HepG2 (cell line): ENCODE data around the gene CD79A. TPM values are rescaled to one million over a fixed set of nuclear protein-coding genes. Genes with fewer than 3 reads are reported as not detected.

Experiments used
- ATAC-seq: fragments of 200-7000 bp; cut with Tn5 transposase; 3 replicates; pipeline ENCODE4 v1.9.1; 2020; ENCODE audit warnings: mild to moderate bottlenecking, moderate library complexity
- BruUV-seq: library from RNA; stranded (reverse); fragments of 400-500 nt; replicated peaks from 2 replicates; lab custom pipeline; 2021; lab: Mats Ljungman, UMichigan
- CTCF ChIA-PET: fragments of 300-600 bp; formaldehyde crosslinking; extraction: SDS; loops from one replicate; lab custom pipeline; 2021; ENCODE audit warnings: low total read pairs, inconsistent platforms, low intra/inter-chr PET ratio; lab: Yijun Ruan, JAX
- POLR2A ChIA-PET: fragments of 350-600 bp; sonication (Branson Sonifier 250); formaldehyde crosslinking; loops from one replicate; lab custom pipeline; 2020; ENCODE audit warnings: antibody characterized with exemption, inconsistent platforms; lab: Yijun Ruan, JAX
- DNase-seq: peaks from one replicate; pipeline ENCODE4 v3.0.0-alpha.2; 2015; ENCODE audit warnings: low spot score
- FAIRE-seq: peaks from 3 replicates; lab custom pipeline; 2011; peaks lifted over from hg19 to GRCh38; lab: Jason Lieb, UNC
- H2AFZ ChIP-seq: one replicate; pipeline ENCODE4 v1.6.1; 2011; ENCODE audit warnings: low read length, inconsistent platforms
- H3K27ac ChIP-seq: fragments of 300-600 bp; 3 replicates; pipeline ENCODE4 v1.8.0; 2011; ENCODE audit warnings: mixed run types, mild to moderate bottlenecking, mixed read lengths, low read length, inconsistent platforms; ENCODE audit not compliant: insufficient read depth; ENCODE audit errors: extremely low read length
- H3K27me3 ChIP-seq, 2 experiments: fragments of 200-600 bp in 1 of 2; 2 replicates in 1 of 2; 3 replicates in 1 of 2; pipeline versions ENCODE4 v1.6.0 to v1.8.0; 2011; ENCODE audit warnings: low read length in 2 of 2, mild to moderate bottlenecking in 2 of 2, moderate library complexity in 2 of 2, inconsistent platforms in 1 of 2; ENCODE audit not compliant: insufficient read depth in 2 of 2, control insufficient read depth in 1 of 2
- H3K36me3 ChIP-seq, 2 experiments: fragments of 200-600 bp in 1 of 2; replicated peaks in 1 of 2; 2 replicates in 1 of 2; 3 replicates in 1 of 2; pipeline versions ENCODE4 v1.5.1 to v1.8.0; 2011; ENCODE audit warnings: low read length in 2 of 2, inconsistent platforms in 1 of 2; ENCODE audit not compliant: insufficient read depth in 2 of 2, control insufficient read depth in 1 of 2
- H3K4me1 ChIP-seq: 2 replicates; pipeline ENCODE4 v1.5.1; 2012; ENCODE audit warnings: low read length, inconsistent platforms; ENCODE audit not compliant: insufficient read depth
- H3K4me2 ChIP-seq: 2 replicates; pipeline ENCODE4 v1.6.0; 2011; ENCODE audit warnings: low read depth, low read length, inconsistent platforms
- H3K4me3 ChIP-seq, 3 experiments: fragments of 200-600 bp in 1 of 3; sonication (generic), shearing (Covaris generic) in 1 of 3; replicated peaks in 1 of 3; 2 replicates each; pipeline ENCODE4 v1.5.1; 2011 to 2016; ENCODE audit warnings: low read length in 3 of 3, inconsistent platforms in 2 of 3, low read depth in 2 of 3, mild to moderate bottlenecking in 2 of 3, control low read depth in 1 of 3, mixed read lengths in 1 of 3; ENCODE audit not compliant: insufficient read depth in 1 of 3
- H3K79me2 ChIP-seq: one replicate; pipeline ENCODE4 v1.6.1; 2011; ENCODE audit warnings: low read length, inconsistent platforms; ENCODE audit not compliant: insufficient read depth
- H3K9ac ChIP-seq: 2 replicates; pipeline ENCODE4 v1.6.0; 2011; ENCODE audit warnings: mild to moderate bottlenecking, low read depth, low read length, inconsistent platforms; ENCODE audit not compliant: insufficient read depth
- H3K9me3 ChIP-seq: 2 replicates; pipeline ENCODE4 v1.5.1; 2012; ENCODE audit warnings: mild to moderate bottlenecking, low read length
- H4K20me1 ChIP-seq: 2 replicates; pipeline ENCODE4 v1.6.0; 2011; ENCODE audit warnings: inconsistent platforms, mild to moderate bottlenecking, low read length, moderate library complexity; ENCODE audit not compliant: insufficient read depth
- BCL6 ChIP-seq: IDR thresholded peaks from 2 replicates; pipeline ENCODE4 v1.6.1; 2016; ENCODE audit warnings: missing genetic modification reagents, missing compliant biosample characterization
- HINFP ChIP-seq: sonication (generic); formaldehyde crosslinking; IDR thresholded peaks from 2 replicates; pipeline ENCODE4 v1.4.0; 2020; ENCODE audit warnings: low read depth, mild to moderate bottlenecking, missing genetic modification reagents
- KDM5B ChIP-seq: sonication (generic); formaldehyde crosslinking; IDR thresholded peaks from 2 replicates; pipeline ENCODE4 v1.4.0; 2020; ENCODE audit warnings: missing genetic modification reagents, mild to moderate bottlenecking, borderline replicate concordance
- NFATC3 ChIP-seq: sonication (generic); formaldehyde crosslinking; IDR thresholded peaks from 2 replicates; pipeline ENCODE4 v1.5.1; 2020; ENCODE audit warnings: mild to moderate bottlenecking, missing genetic modification reagents
- ZBTB10 ChIP-seq: sonication (generic); formaldehyde crosslinking; IDR thresholded peaks from 2 replicates; pipeline ENCODE4 v1.4.0; 2020; ENCODE audit warnings: missing genetic modification reagents, borderline replicate concordance
- ZBTB46 ChIP-seq: sonication (generic); formaldehyde crosslinking; IDR thresholded peaks from 2 replicates; pipeline ENCODE4 v1.4.0; 2020; ENCODE audit warnings: mild to moderate bottlenecking, missing genetic modification reagents, borderline replicate concordance
- WGBS: methylation state at CpG from one replicate; pipeline ENCODE4 v1.1.6; 2017; ENCODE audit warnings: low lambda C conversion rate; 5-methylcytosine and 5-hydroxymethylcytosine counted together
- in situ Hi-C: cut with HindIII; loops from 2 replicates; pipeline ENCODE4 v1.10.0; 2017; ENCODE audit warnings: low pct_unique_long_range_greater_than_20kb; ENCODE audit not compliant: extremely low pct_ligation_motif_present
- intact Hi-C: fragments of 100-400 bp; cut with micrococcal nuclease; formaldehyde crosslinking; loops from one replicate; pipeline ENCODE4 v1.10.0; 2022; ENCODE audit not compliant: unreplicated experiment
- polyA plus RNA-seq, 8 experiments: library from polyadenylated mRNA; depleted of rRNA in 3 of 8; stranded (reverse) in 7 of 8; unstranded in 1 of 8; fragments of >200 nt; fragmentation: Illumina TruSeq in 4 of 8; extraction: Trizol in 4 of 8; gene quantifications; 2 replicates each; pipeline versions ENCODE4 v1.2.1 to v1.2.3, GENCODE V29; 2011 to 2016; ENCODE audit warnings: low read depth in 4 of 8, missing spikeins in 1 of 8, mixed read lengths in 1 of 8; ENCODE audit not compliant: insufficient read depth in 1 of 8
- total RNA-seq, 5 experiments: library from RNA; depleted of rRNA; stranded (reverse); fragments of >200 nt; fragmentation: Illumina TruSeq; extraction: Trizol; gene quantifications; 2 replicates each; pipeline ENCODE4 v1.2.3, GENCODE V29; 2016; ENCODE audit warnings: low read depth in 1 of 5

CD79A gene
- total and polyA plus RNA-seq, 2 of the 13 experiments (the other 11 are each of a cell fraction or from before 2014, with no cell fraction given) = 0.24 to 0.33 TPM

GRCh38 chr19:41886761-41887710, 10.0 kb downstream of the CD79A start:
- Histone ChIP-seq H2AFZ (no peak overlapping the region), H3K27me3 (no peaks in the 10 kb centered on the region; a peak in 1 of 5 replicates), H3K36me3 (peaks cover 4 to 13% of the 10 kb centered on the region in 2 experiments; a peak in 3 of 5 replicates), H3K4me2 (peak overlapping the region; percentile 72), H3K4me1 (peaks cover 48% of the 10 kb centered on the region), H3K9me3 (no peaks in the 10 kb centered on the region), H3K79me2 (peaks cover 25% of the 10 kb centered on the region), H3K27ac (peak overlapping the region; percentile 66), H3K9ac (peak overlapping the region; percentile 50), H3K4me3 (peak overlapping the region in 2 of 3 experiments; percentile 12 to 55; a peak in 2 of 6 replicates), H4K20me1 (no peaks in the 10 kb centered on the region)
- ChIA-PET POLR2A (interaction anchor here (0.9 to 2.4 kb wide), 5 partner anchors 14 to 71 kb away, joined by 3 to 21 read pairs (median 3); partner anchors contain the start of gene RPS19), CTCF (interaction anchor here (1.2 to 1.8 kb wide), 4 partner anchors 13 to 64 kb away, joined by 3 to 7 read pairs (median 4); no protein-coding TSS in a partner anchor)
- ATAC-seq (no peak), FAIRE-seq (no peak), DNase-seq (no peak)
- intact Hi-C loops (no loop called here), in situ Hi-C loops (loop anchor here (10.0 kb wide), 1 partner anchor 48 kb away; no protein-coding TSS in a partner anchor)
- TF ChIP-seq KDM5B (CRISPR knock-in tag) (0 out of 2 replicates have a peak, but pooled peaks have one; percentile 16), NFATC3 (CRISPR knock-in tag) (no peak)
- WGBS = 87% methylated on average over 13 of the region's 13 CpGs
- no TSS peak for BruUV-seq

- Histone ChIP-seq H2AFZ (no peak overlapping the region), H3K4me3 (peak overlapping the region in 2 of 3 experiments; percentile 12 to 55; a peak in 2 of 6 replicates), H3K79me2 (peaks cover 25% of the 10 kb centered on the region), H3K4me2 (peak overlapping the region; percentile 72), H3K27ac (peak overlapping the region; percentile 66), H3K9ac (peak overlapping the region; percentile 50), H4K20me1 (no peaks in the 10 kb centered on the region), H3K27me3 (no peaks in the 10 kb centered on the region; a peak in 1 of 5 replicates), H3K9me3 (no peaks in the 10 kb centered on the region), H3K4me1 (peaks cover 41% of the 10 kb centered on the region), H3K36me3 (peaks cover 6 to 13% of the 10 kb centered on the region in 2 experiments; a peak in 4 of 5 replicates)
- intact Hi-C loops = no loop called here
- ChIA-PET POLR2A (interaction anchor here (0.8 to 2.4 kb wide), 8 partner anchors 13 to 188 kb away, joined by 3 to 21 read pairs (median 4); partner anchors contain the start of genes RPS19 and ZNF574), CTCF (interaction anchor here (0.7 to 1.8 kb wide), 5 partner anchors 14 to 64 kb away, joined by 3 to 7 read pairs (median 4); no protein-coding TSS in a partner anchor)
- DNase-seq (peak; percentile 95), FAIRE-seq (peak; percentile 92), ATAC-seq (peak; percentile 80)
- no TSS peak for BruUV-seq
- WGBS = 9% methylated on average over 10 of the region's 17 CpGs
- in situ Hi-C loops = loop anchor here (10.0 kb wide), 1 partner anchor 47 kb away; no protein-coding TSS in a partner anchor
- no peak; the same call in 1 of the 2 replicates for TF ChIP-seq ZBTB10 (CRISPR knock-in tag)
- TF ChIP-seq ZBTB46 = peak; percentile 27; the same call in 1 of the 2 replicates
- TF ChIP-seq BCL6 (CRISPR knock-in tag) = peak; percentile 68
- no peak for TF ChIP-seq HINFP
Observed at GRCh38 chr19:41887711-41888382, 10.8 kb downstream of the CD79A start.
